ENCODE measurements around the gene PTPRT.

PTPRT gene

GRCh38 chr20:42785041-42785440 lies 404.7 kb downstream of the PTPRT start:
- no peak for DNase-seq

DNA sequence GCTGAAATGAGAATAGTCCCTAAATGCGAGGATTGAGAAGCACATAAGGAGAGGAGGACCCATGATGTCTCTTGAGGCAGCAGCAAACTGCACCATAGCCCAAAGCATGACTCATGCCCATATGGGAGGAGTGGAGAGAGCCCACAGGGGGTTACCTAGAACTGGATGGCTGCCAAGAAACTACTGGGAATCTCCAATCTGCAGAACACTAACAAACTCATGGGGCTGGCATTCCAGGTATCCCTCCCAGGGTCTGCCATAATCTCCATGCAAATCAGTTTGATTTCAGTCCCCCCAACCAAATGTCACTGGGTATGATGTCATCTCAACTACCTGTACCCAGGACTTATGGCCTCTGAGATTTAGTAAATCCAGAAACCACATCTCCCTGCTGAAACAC lies 410.5 kb downstream of the PTPRT start:
- no peak for DNase-seq

DNA sequence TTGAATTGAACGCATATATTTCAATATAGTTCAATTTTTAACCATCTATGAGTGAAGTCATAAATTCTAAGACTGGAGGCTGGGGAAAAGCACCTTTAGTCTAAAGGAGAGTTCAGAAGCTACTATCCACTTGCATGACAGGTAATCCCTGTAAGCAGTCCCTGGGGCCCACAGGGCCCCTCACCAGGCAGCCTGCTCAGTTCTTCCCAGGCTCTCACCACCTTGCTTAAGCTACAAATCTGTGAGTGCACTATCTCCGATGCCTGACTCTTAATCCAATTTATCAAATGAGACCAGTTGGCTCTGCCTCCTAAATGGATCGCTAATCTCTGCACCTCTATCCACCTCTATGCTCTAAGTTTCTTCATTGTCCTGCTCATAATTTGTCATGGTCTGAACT lies 413.8 kb downstream of the PTPRT start:
- no peak for DNase-seq

- no peak for DNase-seq
Observed at GRCh38 chr20:42775037-42775436, 414.7 kb downstream of the PTPRT start.

GRCh38 chr20:42763015-42763414 lies 426.7 kb downstream of the PTPRT start:
- no peak for DNase-seq

- no peak for DNase-seq
Observed at GRCh38 chr20:42756991-42757390, 432.7 kb downstream of the PTPRT start.

- no peak for DNase-seq
Observed at GRCh38 chr20:42754706-42755105, 435.0 kb downstream of the PTPRT start.

GRCh38 chr20:42752620-42753019 lies 437.1 kb downstream of the PTPRT start:
- DNase-seq = no peak

DNA sequence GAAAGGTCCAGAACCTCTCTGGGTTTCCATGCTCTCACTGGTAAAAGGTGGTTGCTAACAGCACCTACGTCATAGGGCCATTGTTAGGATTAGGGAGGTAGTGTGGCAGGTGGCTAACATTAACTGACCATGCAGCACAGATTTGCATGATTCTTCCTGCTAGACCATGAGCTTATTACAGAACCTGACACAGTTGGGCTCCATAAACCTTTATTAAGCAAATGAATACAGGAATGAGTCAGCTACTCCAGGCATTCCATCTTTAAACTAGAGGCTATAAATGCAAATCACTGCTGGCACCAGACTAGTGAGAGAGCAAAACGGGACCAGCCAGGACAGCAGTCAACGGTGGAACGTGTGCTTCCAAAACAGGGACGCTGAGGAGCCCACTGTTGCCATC lies 440.1 kb downstream of the PTPRT start:
- no peak for DNase-seq

GRCh38 chr20:42747765-42748411 lies 441.8 kb downstream of the PTPRT start:
- no peak for DNase-seq

GRCh38 chr20:42744756-42745465 lies 444.8 kb downstream of the PTPRT start:
- DNase-seq = no peak

- no peak for DNase-seq
Observed at GRCh38 chr20:42742926-42743325, 446.8 kb downstream of the PTPRT start.

DNA sequence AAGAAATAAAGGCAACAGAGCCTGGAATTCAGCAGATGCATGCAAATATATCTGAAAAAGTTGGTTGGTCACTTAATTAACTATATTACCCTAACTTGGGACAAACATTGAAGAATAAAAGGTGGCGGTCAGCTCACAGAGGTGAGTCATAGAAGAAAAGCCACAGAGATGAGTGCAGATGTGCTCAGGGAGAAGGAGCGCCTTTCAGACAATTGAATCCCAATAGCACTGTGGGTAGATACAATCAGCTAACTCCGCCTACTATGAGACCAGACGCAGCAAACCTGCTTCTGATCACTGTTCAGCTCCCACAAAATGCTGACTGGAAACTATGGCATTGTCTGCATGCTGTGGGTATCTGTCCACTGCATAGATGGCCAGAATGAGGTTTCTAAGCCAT lies 447.8 kb downstream of the PTPRT start:
- no peak for DNase-seq

DNA sequence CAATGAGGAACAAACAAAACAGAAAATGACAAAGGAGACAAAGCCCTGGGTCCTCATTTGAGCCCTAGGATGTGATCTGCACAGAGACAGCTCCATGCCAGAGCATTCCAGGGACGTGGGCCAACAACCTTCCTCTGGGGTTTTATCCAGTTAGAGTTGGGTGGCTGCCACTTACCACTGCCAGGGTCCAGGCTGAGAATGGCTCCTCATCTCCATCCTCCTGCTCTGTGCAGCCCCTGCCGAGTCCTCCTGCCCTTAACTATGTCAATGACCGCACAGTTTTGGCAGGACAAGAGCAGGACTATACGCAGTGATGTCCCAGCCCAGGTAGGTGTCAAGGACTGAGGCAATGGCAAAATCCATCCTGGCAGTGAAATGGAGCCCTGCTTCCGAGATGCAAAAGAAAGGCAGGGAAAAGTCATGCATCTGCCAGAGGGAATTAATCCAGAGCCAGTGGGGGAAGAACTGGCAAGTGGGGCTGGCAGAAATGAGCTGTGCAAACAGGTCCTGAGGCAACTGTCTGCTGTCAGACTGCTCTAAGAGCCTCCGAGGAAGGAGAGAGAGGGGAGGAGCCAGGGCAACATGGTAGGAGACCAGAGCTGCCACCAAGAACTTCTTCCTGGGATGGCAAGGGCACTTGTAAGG lies 449.4 kb downstream of the PTPRT start:
- DNase-seq = no peak

GRCh38 chr20:42739683-42740082 lies 450.0 kb downstream of the PTPRT start:
- no peak for DNase-seq

- no peak for DNase-seq
Observed at GRCh38 chr20:42735539-42735938, 454.2 kb downstream of the PTPRT start.

GRCh38 chr20:42734660-42735368 lies 454.9 kb downstream of the PTPRT start:
- DNase-seq = no peak

DNA sequence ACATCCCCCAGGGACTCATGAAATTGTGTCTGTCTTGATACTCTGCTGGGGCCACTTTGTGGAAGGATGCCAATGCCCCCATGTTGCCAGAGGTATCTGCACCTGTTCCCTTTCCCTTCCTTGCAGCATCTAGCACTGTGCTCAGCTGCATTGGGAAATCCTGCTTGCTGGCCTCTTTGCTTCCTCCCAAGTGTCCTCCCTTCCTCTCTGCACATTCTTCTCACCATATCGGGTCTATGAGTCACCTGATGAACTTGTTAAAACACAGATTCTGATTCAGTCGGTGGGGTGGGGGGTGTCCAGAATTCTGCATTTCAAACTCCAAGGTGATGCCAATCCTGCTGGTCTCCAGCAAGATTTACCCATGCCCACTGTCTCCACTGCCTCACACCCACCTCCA lies 467.8 kb downstream of the PTPRT start:
- DNase-seq = no peak

- no peak for DNase-seq
Observed at GRCh38 chr20:42714298-42715141, 475.2 kb downstream of the PTPRT start.

DNA sequence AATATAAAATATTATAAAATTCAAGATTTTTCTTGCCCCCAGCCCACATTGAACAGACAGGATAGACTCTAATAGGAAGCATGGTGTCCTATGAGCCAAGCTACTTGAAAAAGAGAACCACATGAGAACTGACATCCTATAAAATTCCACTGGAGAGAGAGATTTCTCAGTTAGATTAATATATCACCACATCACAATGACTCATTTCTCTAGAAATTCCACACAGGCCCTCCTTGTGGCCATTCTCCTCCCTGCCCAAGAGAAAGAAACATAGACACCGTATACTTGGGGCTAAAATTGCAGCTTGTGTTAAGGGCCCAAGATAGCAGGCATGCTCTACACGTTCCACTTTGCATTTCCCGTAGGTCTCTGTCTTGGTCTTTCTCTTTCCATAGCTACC lies 481.4 kb downstream of the PTPRT start:
- no peak for DNase-seq

- no peak for DNase-seq
Observed at GRCh38 chr20:42706759-42707158, 482.9 kb downstream of the PTPRT start.

DNA sequence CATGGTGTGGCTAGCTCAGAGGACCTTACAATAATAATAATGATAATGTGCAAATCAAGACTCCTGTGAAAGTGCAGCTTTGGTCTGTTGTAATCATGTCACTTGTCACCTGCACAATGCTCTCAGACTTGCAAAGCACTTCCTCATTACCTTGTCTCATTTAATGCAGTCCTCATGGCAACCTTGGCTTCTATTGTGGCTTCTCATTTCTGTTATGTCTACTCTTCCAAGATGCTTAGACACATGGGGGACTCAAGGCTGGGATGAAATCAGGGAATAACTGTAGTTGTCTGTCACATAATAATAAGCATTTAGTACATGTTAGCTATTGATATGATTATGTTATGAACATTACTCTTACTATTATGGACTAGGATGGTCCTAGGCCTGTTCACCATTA lies 484.2 kb downstream of the PTPRT start:
- DNase-seq = no peak

- DNase-seq = no peak
Observed at GRCh38 chr20:42703744-42704143, 486.0 kb downstream of the PTPRT start.
